Urothelium cell line (cell line): ENCODE measurements around the gene CHD9.
A peak's percentile ranks its signal among the peaks of the same experiment; 100 is the strongest.
"Not testable (repeated sequence)": the region's sequence is repeated elsewhere in the genome, so short reads cannot be mapped to it uniquely, and the experiment has no call there.

Experiments used
- DNase-seq: peaks from one replicate; pipeline ENCODE4 v3.0.0; 2011; ENCODE audit warnings: low spot score, mixed read lengths
- FAIRE-seq: peaks from 2 replicates; lab custom pipeline; 2011; peaks lifted over from hg19 to GRCh38; lab: Jason Lieb, UNC

Gene CHD9

DNA sequence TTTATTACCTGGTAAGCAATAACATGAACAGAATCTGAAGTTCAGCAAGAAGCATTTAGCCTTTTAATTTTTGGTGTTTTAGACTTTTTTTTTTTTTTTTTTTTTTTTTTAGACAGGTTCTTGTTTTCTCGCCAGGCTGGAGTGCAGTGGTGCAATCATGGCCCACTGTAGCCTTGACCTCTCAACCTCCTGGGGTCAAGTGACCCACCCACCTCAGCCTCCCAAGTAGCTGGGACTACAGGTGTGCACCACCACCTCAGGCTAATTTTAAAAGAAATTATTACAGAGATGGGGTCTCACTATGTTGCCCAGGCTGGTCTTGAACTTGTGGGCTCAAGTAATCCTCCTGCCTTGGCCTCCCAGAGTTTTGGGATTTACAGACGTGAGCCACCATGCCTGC lies 206.5 kb downstream of the CHD9 start:
- DNase-seq (no peak), FAIRE-seq (no peak)

DNA sequence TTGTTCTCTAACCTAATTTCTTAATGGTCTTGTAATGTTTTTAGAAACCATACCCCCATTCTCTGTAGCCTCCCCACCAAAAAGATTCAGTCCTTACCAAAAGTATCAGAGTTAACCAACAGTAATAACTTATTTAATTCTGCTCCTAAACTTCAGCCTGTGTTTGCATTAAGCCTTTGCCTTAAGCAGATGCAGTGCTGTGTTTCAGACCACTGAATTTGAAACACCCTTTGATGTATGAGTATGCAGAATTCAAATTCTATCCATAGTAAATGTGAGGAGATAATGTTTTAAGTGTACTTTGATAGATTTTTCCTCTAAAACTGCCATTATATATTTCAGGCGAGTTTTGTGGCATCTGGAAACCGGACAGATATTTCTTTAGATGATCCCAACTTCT lies 207.9 kb downstream of the CHD9 start:
- DNase-seq (no peak), FAIRE-seq (no peak)

DNA sequence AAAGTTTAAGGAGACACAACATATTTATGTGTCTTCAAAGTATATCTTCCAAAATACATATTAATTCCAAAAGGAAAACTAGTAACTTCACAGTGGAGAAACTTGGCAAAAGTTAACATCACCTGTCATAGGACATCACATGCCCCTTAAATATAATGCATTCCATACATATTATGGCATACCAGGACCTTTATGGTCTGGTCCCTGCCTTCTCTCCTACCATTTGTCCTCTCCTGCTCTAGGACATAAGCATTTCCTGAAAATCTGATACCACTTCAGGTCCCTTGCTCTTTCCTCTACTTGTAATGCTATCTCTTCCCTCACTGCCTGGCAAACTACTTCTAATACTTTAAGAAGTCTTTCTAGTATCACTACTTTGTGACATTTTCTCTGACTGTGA lies 211.4 kb downstream of the CHD9 start:
- DNase-seq: no peak
- FAIRE-seq: no peak

DNA sequence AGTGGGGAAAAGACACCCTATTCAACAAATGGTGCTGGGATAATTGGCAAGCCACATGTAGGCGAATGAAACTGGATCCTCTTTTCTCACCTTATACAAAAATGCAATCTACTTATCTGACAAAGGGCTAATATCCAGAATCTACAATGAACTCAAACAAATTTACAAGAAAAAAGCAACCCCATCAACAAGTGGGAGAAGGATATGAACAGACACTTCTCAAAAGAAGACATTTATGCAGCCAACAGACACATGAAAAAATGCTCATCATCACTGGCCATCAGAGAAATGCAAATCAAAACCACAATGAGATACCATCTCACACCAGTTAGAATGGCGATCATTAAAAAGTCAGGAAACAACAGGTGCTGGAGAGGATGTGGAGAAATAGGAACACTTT lies 223.7 kb downstream of the CHD9 start:
- FAIRE-seq, DNase-seq: not testable (repeated sequence)

DNA sequence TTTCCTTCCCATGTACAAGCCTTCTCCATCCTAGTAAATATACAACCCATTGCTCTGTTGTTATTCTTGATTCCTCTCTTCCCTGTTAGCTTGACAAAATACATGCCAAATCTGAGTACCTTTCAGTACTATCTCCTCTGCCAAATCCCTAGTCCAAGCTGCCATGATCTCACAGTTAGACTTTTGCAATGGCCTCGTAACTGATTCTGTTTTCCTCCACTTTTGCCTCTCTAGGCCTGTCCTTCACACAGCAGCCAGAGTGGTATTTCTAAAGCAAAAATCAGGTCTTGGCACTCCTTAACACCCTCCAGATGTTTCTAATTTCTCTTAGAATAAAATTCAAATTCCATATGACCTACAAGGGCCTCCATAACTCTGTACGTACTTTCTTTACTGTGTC lies 226.5 kb downstream of the CHD9 start:
- FAIRE-seq: no peak
- no peak for DNase-seq

DNA sequence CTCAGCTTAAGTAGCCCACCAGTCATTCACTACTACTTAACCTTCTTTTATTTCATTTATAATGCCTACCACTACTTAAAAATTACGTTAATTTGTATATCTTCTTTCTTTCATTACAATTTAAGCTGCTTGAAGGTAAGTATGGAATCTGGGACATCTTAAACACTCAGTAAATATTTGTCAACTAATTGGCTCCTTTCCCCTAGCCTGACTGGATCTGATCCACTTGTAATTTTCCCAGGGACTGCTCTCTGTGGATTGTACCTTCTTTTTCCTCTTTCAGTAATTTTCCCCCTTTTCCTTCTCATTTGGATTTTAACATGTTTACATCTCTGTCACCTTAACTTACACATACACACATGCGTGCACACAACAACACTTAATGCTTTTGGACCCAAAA lies 227.1 kb downstream of the CHD9 start:
- FAIRE-seq (no peak), DNase-seq (no peak)

DNA sequence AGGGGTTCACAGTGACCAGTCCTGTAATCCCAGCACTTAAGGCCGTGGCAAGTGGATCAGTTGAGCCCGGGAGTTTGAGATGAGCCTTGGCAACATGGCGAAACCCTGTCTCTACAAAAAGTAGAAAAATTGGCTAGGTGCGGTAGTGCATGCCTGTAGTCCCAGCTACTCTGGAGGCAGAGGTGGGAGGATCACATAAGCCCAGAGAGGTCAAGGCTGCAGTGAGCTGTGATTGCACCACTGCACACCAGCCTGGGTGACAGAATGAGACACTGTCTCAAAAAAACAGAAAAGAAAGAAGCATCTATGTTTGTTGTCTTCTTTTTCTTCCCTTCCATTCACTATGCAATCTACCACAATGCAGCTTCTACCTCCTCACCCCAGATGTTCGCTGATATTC lies 227.5 kb downstream of the CHD9 start:
- FAIRE-seq: no peak
- no peak for DNase-seq

DNA sequence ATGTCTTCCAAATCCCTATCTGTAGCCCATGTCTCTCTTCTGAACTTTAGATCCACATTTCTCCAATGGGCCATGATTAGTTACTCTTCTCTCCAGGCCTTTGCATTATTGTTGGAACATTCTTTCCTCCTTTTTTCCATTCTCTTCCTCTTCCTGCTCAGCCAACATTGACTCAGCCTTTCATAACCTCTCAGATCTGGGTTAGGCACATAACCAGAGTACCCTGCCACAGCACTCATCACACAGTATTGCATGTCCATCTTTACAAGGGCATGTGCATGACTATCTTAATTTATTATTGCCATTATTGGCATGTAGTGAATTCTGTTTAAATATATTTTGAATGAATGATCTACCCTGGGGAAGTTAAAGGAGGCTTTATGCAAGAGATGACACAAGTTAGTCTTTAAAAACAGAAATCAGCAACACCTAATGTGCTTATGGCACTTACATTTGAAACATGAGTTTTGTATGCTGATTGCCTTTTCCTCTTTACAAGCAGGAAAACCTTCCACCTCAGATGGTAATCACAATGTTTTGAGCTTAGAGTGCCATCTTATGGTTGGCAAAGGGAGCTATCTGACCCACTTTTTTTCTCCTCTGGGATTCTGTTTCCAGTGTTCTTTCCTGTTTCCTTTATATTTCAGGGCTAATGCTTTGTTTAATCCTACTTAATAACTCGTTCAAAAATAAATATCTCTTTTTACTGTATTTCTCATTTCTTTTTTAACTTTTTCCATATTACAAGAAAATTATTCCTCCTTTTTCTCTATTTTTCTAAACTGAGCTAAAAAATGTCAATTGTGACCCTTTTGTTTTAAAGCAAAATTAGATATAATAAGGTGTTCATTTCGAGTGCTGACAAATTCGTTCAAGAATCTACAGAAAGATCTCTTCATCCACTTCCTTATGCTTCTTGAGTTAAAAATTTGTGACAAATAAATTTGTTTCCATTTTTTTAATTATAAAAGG lies 228.5 kb downstream of the CHD9 start:
- no peak for FAIRE-seq
- DNase-seq: peak; percentile 39

DNA sequence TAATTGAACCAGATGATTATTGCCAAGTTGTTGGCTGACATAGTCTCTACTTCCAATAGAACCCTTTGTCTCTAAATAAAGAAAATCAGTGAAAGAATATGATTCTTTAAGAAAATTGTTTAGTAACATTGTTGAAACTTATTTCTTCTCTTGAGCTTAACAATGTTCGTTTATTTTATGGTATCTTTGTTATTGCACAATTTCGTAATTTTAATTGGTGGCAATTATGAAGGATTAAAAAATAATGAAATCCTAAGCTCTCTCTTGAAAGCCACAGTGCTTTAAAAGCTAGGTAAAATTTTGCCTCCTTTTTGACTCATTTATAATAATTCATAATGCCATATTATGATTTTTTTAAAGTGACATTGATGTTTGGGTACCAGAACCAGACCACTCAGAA lies 230.4 kb downstream of the CHD9 start:
- no peak for FAIRE-seq
- no peak for DNase-seq

DNA sequence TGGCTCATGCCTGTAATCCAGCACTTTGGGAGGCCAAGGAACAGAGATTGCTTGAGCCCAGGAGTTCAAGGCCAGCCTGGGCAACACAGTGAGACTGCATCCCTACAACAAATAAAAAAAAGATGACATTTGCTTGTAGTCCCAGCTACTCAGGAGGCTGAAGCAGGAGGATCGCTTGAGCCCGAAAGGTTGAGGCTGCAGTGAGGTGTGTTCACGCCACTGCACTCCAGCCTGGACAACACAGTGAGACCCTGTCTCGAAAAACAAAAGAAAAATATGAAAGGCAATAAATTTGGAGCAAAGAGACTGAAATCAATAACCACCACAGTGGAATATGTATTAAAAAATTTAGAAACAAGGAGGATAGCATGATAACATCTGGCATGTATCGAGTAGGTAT lies 235.7 kb downstream of the CHD9 start:
- DNase-seq (no peak), FAIRE-seq (no peak)

DNA sequence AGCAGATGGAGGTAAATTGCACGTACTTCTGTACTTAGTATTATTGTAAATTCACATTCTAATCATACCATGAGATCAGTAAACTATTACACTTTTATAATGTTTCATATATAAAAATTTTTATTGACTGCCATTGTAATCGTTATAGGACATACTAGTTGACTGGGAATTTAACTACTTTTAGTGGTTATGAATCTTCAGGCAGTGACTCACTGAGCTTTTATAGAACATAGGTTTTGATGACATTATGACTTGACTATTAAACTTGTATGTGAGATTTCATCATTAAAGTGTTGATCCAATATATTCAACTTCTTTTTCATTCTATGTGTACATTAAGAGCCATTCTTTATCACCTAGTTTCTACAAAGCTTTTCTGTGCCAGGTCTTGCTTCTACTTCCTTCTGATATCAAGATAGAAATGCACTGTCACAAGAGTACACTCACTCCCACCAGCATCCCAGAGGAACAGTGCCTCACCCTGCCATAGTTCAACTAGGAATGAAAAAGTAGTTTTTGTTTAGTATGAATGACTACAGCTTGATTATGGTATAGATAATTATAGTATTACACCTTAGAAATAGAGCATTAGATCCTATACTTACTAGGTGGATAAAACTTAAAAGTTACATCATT lies 237.1 kb downstream of the CHD9 start:
- FAIRE-seq: no peak
- DNase-seq: no peak

DNA sequence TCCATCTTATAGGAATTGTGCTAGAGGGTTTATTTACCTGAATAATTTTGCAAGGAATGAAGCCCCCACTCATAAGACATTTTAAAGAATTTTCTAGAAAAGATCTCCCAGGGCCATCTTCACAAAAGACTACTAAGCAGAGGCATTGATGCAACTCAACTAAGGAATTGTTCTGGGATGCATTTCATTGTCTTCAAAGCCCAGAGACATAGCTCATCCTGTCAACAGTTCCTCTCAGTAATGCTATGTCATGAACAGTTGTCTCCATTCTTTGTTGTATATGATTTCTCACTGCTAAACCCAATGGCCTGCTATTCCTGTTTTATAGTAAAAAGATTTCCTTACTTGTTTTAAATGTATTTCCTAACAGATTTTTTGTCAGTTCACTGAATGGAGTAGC lies 242.7 kb downstream of the CHD9 start:
- no peak for DNase-seq
- FAIRE-seq: no peak

DNA sequence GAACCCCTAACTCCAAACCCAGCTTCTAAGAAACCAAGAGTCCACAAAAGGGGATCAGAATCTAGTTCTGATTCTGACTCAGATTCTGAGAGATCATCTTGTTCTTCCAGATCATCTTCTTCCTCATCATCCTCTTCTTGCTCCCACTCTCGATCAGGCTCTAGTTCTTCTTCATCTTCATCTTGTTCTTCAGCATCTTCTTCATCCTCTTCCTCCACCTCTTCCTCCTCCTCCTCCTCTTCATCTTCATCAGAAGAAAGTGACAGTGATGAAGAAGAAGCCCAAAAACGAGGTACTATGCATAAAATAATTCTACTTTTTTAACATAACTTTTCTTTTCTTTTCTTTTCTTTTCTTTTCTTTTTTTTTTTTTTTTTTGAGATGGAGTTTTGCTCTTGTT lies 249.5 kb downstream of the CHD9 start:
- DNase-seq (no peak), FAIRE-seq (no peak)

DNA sequence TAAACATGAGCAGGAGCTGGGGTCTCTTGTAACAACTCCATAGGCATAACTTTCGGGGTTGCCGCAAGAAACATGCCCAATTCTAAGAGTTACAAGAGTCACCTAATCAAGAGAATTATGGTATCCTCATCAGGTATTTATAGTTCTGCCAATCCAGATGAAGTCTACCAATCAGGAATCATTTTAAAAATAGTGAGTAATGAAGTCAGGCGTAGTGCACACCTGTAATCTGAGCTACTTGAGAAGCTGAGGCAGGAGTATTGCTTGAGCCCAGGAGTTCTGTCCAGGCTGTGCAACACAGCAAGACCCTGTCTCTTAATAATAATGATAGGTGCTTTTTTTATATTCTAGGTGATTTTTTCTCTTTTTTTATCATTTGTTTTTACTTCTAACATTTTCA lies 251.0 kb downstream of the CHD9 start:
- FAIRE-seq (no peak), DNase-seq (no peak)

DNA sequence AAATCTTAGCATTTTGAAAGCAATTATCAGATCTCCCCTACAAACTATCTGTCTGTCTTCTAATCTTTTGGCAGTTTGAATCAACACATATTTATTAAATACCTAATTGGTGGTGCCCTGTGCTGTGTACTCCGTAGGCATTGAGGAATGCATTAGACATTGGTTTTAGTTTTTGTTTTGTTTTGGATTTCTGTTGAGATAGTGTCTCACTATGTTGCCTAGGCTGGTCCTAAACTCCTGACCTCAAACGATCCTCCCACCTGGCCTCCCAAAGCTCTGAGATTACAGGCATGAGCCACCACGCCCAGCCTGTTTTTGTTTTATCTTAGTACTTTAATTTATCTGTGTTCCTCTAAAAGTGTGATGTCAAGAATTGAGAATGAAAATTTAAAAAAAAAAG lies 254.7 kb downstream of the CHD9 start:
- DNase-seq: no peak
- FAIRE-seq: no peak

DNA sequence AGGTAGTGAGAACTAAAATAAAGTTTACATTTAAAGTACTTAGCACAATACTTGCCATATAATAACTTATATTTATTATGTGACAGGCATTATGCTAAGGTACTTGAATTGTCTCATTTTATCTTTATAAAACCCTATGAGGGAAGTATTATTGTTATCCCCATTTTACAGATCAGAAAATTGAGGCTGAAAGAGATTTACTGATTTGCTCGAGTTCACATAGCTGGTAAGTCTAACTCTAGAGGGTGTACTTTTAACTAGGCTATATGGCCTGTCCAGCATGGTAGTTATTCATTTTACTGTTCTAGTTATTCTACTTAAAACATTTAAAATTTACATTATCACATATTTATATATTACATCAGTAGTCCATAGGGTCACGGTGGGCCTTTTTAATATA lies 266.2 kb downstream of the CHD9 start:
- DNase-seq (no peak), FAIRE-seq (no peak)

DNA sequence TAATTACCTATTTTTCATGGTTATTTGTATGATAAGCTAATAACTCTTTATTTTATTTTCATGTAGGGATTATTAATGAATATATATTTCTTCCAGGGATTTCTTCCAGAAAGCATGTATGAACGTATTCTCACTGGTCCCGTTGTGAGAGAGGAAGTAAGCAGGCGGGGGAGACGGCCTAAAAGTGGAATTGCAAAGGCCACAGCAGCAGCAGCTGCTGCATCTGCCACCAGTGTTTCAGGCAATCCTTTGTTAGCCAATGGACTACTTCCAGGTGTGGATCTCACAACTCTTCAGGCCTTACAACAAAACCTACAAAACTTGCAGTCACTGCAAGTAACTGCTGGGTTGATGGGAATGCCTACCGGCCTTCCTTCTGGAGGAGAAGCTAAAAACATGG lies 269.1 kb downstream of the CHD9 start:
- DNase-seq (no peak), FAIRE-seq (no peak)

DNA sequence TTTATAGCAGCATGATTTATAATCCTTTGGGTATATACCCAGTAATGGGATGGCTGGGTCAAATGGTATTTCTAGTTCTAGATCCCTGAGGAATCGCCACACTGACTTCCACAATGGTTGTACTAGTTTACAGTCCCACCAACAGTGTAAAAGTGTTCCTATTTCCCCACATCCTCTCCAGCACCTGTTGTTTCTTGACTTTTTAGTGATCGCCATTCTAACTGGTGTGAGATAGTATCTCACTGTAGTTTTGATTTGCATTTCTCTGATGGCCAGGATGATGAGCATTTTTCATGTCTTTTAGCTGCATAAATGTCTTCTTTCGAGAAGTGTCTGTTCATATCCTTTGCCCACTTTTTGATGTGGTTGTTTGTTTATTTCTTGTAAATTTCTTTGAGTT lies 276.2 kb downstream of the CHD9 start:
- not testable (repeated sequence) for DNase-seq, FAIRE-seq

DNA sequence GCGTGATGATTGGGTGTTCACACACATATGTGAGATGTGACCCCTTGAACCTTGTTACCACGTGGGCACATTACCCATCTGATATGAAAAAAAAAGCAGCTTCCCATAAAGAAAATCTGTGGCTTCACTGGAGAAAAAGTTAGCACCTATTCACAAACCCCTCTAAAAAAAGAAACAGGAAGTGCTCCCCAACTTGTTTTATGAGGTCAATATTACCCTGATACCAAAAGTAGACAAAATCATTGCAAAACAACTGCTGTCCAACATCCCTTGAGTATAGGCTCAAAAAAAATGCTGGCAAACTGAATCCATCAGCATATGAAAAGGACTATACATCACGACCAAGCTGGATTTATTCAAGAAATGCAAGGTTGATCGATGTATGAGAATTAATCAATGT lies 279.8 kb downstream of the CHD9 start:
- no peak for FAIRE-seq

DNA sequence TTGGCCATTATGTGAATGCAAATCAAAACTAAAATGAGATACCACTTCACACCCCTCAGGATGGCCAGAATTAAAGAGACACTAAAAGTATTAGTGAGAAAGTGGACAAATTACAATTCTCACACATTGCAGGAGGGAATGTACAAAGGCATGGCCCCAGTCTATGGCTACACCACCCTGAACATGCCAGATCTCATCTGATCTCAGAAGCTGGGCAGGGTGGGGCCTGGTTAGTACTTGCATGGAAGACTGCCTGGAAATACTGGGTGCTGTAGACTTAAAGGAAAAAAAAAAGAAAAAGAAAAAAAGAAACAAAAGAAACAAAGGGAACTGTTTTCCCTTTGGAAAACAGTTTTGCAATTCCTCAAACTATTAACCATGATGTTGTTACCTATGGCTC lies 282.5 kb downstream of the CHD9 start:
- DNase-seq: no peak

More for the DNA sequence above, 279.8 kb downstream of the CHD9 start:
- no peak for DNase-seq

DNA sequence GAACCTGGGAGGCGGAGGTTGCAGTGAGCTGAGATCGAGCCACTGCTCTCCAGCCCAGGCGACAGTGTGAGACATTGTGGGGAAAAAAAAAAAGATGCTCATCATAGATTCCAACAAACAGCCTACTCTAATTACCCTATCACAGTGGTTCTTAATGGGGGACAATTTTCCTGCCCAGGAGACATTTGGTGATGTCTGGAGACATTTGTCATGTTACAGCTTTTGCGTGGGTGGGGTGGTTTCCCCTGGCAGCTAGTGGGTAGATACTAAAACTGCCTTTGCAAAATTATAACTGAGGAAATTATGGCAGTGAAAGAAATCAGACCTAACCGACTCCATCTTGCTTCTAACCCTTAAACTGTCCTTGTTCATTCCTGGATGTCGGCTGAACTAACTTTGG lies 287.0 kb downstream of the CHD9 start:
- DNase-seq (no peak), FAIRE-seq (no peak)

More for the DNA sequence above, 282.5 kb downstream of the CHD9 start:
- no peak for FAIRE-seq

DNA sequence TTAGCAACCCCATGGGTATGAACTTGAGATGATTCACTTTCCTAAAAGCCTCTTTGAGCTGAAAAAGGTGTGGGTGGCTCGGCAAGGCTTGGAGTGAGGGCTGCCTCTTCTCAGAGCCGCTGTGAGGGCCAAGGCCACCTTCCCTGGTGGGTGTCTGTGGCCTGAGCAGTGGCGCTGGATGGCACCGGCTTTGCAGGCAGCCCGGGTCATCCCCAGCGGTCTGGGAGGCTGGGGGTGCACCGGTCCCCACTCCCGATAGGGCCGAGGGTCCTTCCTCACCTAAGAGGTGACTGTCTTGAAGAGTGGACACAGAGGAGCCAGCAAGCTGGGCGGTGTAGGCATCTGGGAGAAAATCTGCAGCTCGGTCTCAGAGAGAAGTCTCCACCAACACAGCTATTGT lies 300.3 kb downstream of the CHD9 start:
- FAIRE-seq: no peak

More for the DNA sequence above, 300.3 kb downstream of the CHD9 start:
- no peak for DNase-seq
